ENCODE measurements around the gene RAB3C.

- no peak for TF ChIP-seq CTCF (IDR thresholded peaks at IDR 0.05)
- no peak for TF ChIP-seq EZH2 (IDR thresholded peaks at IDR 0.05)
- no peak for TF ChIP-seq EZH2phosphoT487 (IDR thresholded peaks at IDR 0.05)
Measured at GRCh38 chr5:58774937-58775336, 192.1 kb downstream of the RAB3C start.

Measured in neural progenitor cell (in vitro differentiated cells).